Breast epithelium (tissue), 3 donors: ENCODE measurements around the gene PFDN5.
A peak's percentile ranks its signal among the peaks of the same experiment; 100 is the strongest.

Experiments used
- POLR2A ChIP-seq: fragments of 450-650 bp; IDR thresholded peaks from one replicate; pipeline ENCODE4 v1.6.1; 2016; ENCODE audit warnings: antibody characterized with exemption, mild to moderate bottlenecking, moderate library complexity
- TF ChIP-seq, protein P1 (sequence below), 3 donors: fragments of 450-650 bp; IDR thresholded peaks; one replicate each; pipeline ENCODE4 v1.5.1; 2016 to 2017; ENCODE audit warnings: antibody characterized with exemption in 3 of 3, mild to moderate bottlenecking in 3 of 3, moderate library complexity in 3 of 3

GRCh38 chr12:53344824-53345485, 49.6 kb downstream of the PFDN5 start:
- TF ChIP-seq, protein P1, sequence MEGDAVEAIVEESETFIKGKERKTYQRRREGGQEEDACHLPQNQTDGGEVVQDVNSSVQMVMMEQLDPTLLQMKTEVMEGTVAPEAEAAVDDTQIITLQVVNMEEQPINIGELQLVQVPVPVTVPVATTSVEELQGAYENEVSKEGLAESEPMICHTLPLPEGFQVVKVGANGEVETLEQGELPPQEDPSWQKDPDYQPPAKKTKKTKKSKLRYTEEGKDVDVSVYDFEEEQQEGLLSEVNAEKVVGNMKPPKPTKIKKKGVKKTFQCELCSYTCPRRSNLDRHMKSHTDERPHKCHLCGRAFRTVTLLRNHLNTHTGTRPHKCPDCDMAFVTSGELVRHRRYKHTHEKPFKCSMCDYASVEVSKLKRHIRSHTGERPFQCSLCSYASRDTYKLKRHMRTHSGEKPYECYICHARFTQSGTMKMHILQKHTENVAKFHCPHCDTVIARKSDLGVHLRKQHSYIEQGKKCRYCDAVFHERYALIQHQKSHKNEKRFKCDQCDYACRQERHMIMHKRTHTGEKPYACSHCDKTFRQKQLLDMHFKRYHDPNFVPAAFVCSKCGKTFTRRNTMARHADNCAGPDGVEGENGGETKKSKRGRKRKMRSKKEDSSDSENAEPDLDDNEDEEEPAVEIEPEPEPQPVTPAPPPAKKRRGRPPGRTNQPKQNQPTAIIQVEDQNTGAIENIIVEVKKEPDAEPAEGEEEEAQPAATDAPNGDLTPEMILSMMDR (IDR thresholded peaks at IDR 0.05) = peak in 2 of 3 donors; percentile 52 to 76
- TF ChIP-seq POLR2A = no peak
